VCaP (cell line): ENCODE measurements around the gene PCDH12.

Experiments
- H3K27ac ChIP-seq: fragments of 450-650 bp; 2 replicates; pipeline ENCODE4 v1.5.1; 2017
- CTCF ChIP-seq: fragments of 450-650 bp; conservative IDR thresholded peaks from 2 replicates; pipeline ENCODE4 v1.5.1; 2017; ENCODE audit warnings: mild to moderate bottlenecking, moderate library complexity

The PCDH12 gene

GRCh38 chr5:141976176-141976575, 18.2 kb upstream of the PCDH12 start:
- peak overlapping the region; percentile 74 for H3K27ac ChIP-seq
- no peak for TF ChIP-seq CTCF

DNA sequence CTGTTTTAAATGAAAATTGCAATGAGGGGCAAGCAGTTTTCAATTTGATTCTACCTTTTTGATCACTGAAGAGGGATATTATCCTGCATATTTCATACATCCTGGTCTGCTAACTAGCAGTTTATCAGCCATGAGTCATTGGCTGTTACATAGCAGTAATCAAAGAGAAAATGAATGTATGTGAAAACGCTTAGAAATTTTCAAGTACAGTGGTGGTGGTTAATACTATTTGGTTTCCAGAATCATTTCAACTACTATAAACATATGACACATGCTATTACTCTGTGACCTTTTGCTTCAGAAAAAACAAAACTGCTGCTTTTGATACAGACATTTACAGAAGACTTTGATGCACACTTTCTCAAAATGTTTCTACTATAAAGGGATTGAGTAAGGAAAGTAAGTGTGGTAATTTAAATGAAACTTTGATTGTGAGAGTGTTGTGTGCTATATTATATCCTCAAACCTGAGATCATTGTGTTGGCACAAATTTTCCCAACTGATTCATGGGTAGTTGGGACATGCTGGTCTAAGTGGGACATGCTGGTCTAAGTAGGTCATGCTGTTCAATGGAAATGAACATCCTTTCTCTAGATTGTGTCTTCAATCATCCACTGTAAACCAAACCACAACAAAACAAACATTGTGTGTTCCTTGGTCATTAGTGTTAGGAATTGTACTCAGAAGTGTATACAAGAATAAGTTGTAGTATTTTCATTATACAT, 16.0 kb upstream of the PCDH12 start:
- no peak overlapping the region for H3K27ac ChIP-seq
- TF ChIP-seq CTCF = no peak

- H3K27ac ChIP-seq = peak overlapping the region; percentile 90
- TF ChIP-seq CTCF = no peak
Measured at GRCh38 chr5:141969783-141970771, 12.1 kb upstream of the PCDH12 start.

GRCh38 chr5:141968914-141969608, 11.1 kb upstream of the PCDH12 start, which contains the start of gene RNF14:
RNF14 (plus strand) TSS chr5:141969105; CDS start chr5:141973589, 4,484 bp downstream.
- peak; percentile 96 for TF ChIP-seq CTCF

GRCh38 chr5:141966963-141967333, 8.9 kb upstream of the PCDH12 start:
- H3K27ac ChIP-seq = no peak overlapping the region
- no peak for TF ChIP-seq CTCF

More at GRCh38 chr5:141968914-141969608, 11.1 kb upstream of the PCDH12 start, which contains the start of gene RNF14:
- H3K27ac ChIP-seq = peak within 1 kb of the TSS; percentile 90

GRCh38 chr5:141966275-141966962, 8.4 kb upstream of the PCDH12 start:
- H3K27ac ChIP-seq = no peak overlapping the region
- TF ChIP-seq CTCF = no peak
